ENCODE measurements around the gene OCSTAMP.

DNA sequence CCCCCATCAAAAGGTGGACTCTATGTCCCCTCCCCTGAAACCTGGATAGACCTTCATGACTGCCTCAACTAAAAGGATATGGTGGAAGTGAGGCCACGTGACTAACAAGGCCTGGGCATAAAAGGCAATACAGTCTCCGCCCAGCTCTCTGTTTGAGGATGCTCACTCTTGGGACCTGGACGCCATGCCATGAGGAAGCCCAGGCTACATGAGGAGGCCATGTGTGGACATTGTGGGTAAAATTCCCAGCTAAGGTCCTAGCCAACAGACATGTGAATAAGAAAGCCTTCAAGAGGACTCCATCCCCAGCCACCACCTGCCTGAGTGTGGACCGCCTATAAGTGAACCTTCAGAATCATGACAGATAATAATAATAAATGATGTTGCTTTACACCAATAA is 29.9 kb downstream of the OCSTAMP start:
- TF ChIP-seq EZH2 (IDR thresholded peaks at IDR 0.05; ENCODE audit: low read length): no peak
- TF ChIP-seq, protein P1, sequence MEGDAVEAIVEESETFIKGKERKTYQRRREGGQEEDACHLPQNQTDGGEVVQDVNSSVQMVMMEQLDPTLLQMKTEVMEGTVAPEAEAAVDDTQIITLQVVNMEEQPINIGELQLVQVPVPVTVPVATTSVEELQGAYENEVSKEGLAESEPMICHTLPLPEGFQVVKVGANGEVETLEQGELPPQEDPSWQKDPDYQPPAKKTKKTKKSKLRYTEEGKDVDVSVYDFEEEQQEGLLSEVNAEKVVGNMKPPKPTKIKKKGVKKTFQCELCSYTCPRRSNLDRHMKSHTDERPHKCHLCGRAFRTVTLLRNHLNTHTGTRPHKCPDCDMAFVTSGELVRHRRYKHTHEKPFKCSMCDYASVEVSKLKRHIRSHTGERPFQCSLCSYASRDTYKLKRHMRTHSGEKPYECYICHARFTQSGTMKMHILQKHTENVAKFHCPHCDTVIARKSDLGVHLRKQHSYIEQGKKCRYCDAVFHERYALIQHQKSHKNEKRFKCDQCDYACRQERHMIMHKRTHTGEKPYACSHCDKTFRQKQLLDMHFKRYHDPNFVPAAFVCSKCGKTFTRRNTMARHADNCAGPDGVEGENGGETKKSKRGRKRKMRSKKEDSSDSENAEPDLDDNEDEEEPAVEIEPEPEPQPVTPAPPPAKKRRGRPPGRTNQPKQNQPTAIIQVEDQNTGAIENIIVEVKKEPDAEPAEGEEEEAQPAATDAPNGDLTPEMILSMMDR (optimal IDR thresholded peaks at IDR 0.05 in 1 of 3, IDR thresholded peaks at IDR 0.05 in 1 of 3, conservative IDR thresholded peaks at IDR 0.05 in 1 of 3; ENCODE audit: extremely low read depth in 1 of 3, insufficient read depth in 2 of 3, low read length in 3 of 3): no peak

Measured in keratinocyte (primary cell).